Liver (tissue), 9 donors: ENCODE data around the gene DMXL2. TPM values are rescaled to one million over a fixed set of nuclear protein-coding genes. Genes with fewer than 3 reads are reported as not detected.

Source experiments
- DNase-seq: peaks from one replicate; pipeline ENCODE4 v3.0.0-alpha.2; 2017; ENCODE audit warnings: low spot score
- H3K27ac ChIP-seq, 2 donors: one replicate each; pipeline ENCODE4 v1.7.0; 2013; ENCODE audit warnings: inconsistent platforms in 2 of 2, low read length in 2 of 2, control low read depth in 1 of 2, low read depth in 1 of 2, mild to moderate bottlenecking in 1 of 2
- H3K27me3 ChIP-seq, 4 donors: one replicate each; pipeline versions ENCODE4 v1.6.1 to v1.7.0; 2013; ENCODE audit warnings: low read length in 3 of 4, inconsistent platforms in 1 of 4, mild to moderate bottlenecking in 1 of 4, moderate library complexity in 1 of 4; ENCODE audit not compliant: control insufficient read depth in 4 of 4, insufficient read depth in 4 of 4
- H3K36me3 ChIP-seq, 4 donors: one replicate each; pipeline versions ENCODE4 v1.6.1 to v1.7.0; 2013; ENCODE audit warnings: low read length in 3 of 4, mild to moderate bottlenecking in 3 of 4, low read depth in 1 of 4, moderate library complexity in 1 of 4; ENCODE audit not compliant: control insufficient read depth in 4 of 4, insufficient read depth in 3 of 4
- H3K4me1 ChIP-seq, 4 donors: one replicate each; pipeline versions ENCODE4 v1.6.1 to v1.7.0; 2013; ENCODE audit warnings: low read length in 3 of 4, mild to moderate bottlenecking in 3 of 4, moderate library complexity in 1 of 4; ENCODE audit not compliant: control insufficient read depth in 4 of 4, insufficient read depth in 4 of 4
- H3K4me3 ChIP-seq, 3 donors: one replicate each; pipeline versions ENCODE4 v1.6.1 to v1.7.0; 2013; ENCODE audit warnings: low read length in 3 of 3, control low read depth in 1 of 3, low read depth in 1 of 3, mild to moderate bottlenecking in 1 of 3
- H3K9ac ChIP-seq, 2 donors: one replicate each; pipeline ENCODE4 v1.7.0; 2013; ENCODE audit warnings: low read length in 2 of 2, mild to moderate bottlenecking in 2 of 2, moderate library complexity in 2 of 2, control low read depth in 1 of 2, low read depth in 1 of 2
- H3K9me3 ChIP-seq, 4 donors: one replicate each; pipeline versions ENCODE4 v1.6.1 to v1.7.0; 2013; ENCODE audit warnings: low read length in 3 of 4; ENCODE audit not compliant: control insufficient read depth in 4 of 4
- ATF3 ChIP-seq: IDR thresholded peaks from 2 replicates; pipeline ENCODE4 v1.6.1; 2016; ENCODE audit warnings: antibody characterized with exemption
- FOXA1 ChIP-seq: IDR thresholded peaks from 2 replicates; pipeline ENCODE4 v1.6.1; 2016; ENCODE audit warnings: antibody characterized with exemption
- GABPA ChIP-seq, 2 donors: IDR thresholded peaks in 1 of 2; conservative IDR thresholded peaks in 1 of 2; 2 replicates each; pipeline ENCODE4 v1.6.1; 2016; ENCODE audit warnings: antibody characterized with exemption in 2 of 2, mild to moderate bottlenecking in 1 of 2, moderate library complexity in 1 of 2
- HNF4A ChIP-seq, 2 donors: conservative IDR thresholded peaks; 2 replicates each; pipeline ENCODE4 v1.6.1; 2016; ENCODE audit warnings: antibody characterized with exemption in 2 of 2, mild to moderate bottlenecking in 2 of 2
- HNF4G ChIP-seq: IDR thresholded peaks from 2 replicates; pipeline ENCODE4 v1.6.1; 2016; ENCODE audit warnings: antibody characterized with exemption
- JUND ChIP-seq, 2 donors: IDR thresholded peaks; 2 replicates each; pipeline ENCODE4 v1.6.1; 2016; ENCODE audit warnings: antibody characterized with exemption in 2 of 2
- RAD21 ChIP-seq, 2 donors: IDR thresholded peaks; 2 replicates each; pipeline ENCODE4 v1.6.1; 2016; ENCODE audit warnings: antibody characterized with exemption in 2 of 2, mild to moderate bottlenecking in 2 of 2
- REST ChIP-seq: IDR thresholded peaks from 2 replicates; pipeline ENCODE4 v1.6.1; 2016; ENCODE audit warnings: antibody characterized with exemption, mild to moderate bottlenecking
- RXRA ChIP-seq, 2 donors: IDR thresholded peaks; 2 replicates each; pipeline ENCODE4 v1.6.1; 2017 to 2018; ENCODE audit warnings: antibody characterized with exemption in 2 of 2, mild to moderate bottlenecking in 1 of 2
- WGBS: extraction: QIAGEN DNeasy Blood & Tissue Kit; methylation state at CpG from one replicate; pipeline ENCODE4 v1.1.7; 2013; 5-methylcytosine and 5-hydroxymethylcytosine counted together
- polyA plus RNA-seq, 2 donors: library from polyadenylated mRNA; stranded (reverse) in 1 of 2; unstranded in 1 of 2; fragments of 200-250 nt in 1 of 2; fragments of >200 nt in 1 of 2; fragmentation: Nextera tagmentation in 1 of 2; extraction: Ambion mirVana in 1 of 2; gene quantifications; one replicate each; pipeline versions ENCODE4 v1.2.1 to v1.2.3, GENCODE V29; 2013 to 2015
- total RNA-seq, 2 donors: library from RNA; depleted of rRNA; stranded (reverse); fragments of >200 nt; gene quantifications; one replicate each; pipeline ENCODE4 v1.2.3, GENCODE V29; 2014
- donor health status: healthy.
- donor health status: healthy.
- donor health status: healthy.
- donor health status: healthy.
- donor health status: healthy.

Gene DMXL2
- total and polyA plus RNA-seq, 4 donors, result 3.4 to 58.5 (median 17.6) TPM

- H3K27me3 ChIP-seq, result no peaks in the 10 kb centered on the region
- under 1% methylated on average over 44 of the region's 44 CpGs for whole genome bisulfite sequencing
- no peaks in the 10 kb centered on the region for H3K9me3 ChIP-seq
- peaks cover 2 to 19% (median 10%) of the 10 kb centered on the region in 4 donors for H3K4me1 ChIP-seq
- no peaks in the 10 kb centered on the region for H3K36me3 ChIP-seq
- DNase-seq, result no peak
- H3K27ac ChIP-seq, result peak overlapping the region; percentile 68 to 81
- TF ChIP-seq REST, result no peak
- no peak for TF ChIP-seq HNF4G
- TF ChIP-seq RAD21 (IDR thresholded peaks at IDR 0.05), result peak in 1 of 2 donors; percentile 17
- peak overlapping the region; percentile 80 to 86 (median 83) for H3K4me3 ChIP-seq
- peak overlapping the region; percentile 77 to 93 for H3K9ac ChIP-seq
Measured at GRCh38 chr15:51621936-51622603, 501 bp downstream of the DMXL2 start.

- Histone ChIP-seq H3K9ac (peak overlapping the region in 1 of 2 donors; percentile 77), H3K4me1 (peaks cover 2 to 19% (median 10%) of the 10 kb centered on the region in 4 donors), H3K27me3 (no peaks in the 10 kb centered on the region), H3K4me3 (peak overlapping the region in 2 of 3 donors; percentile 80 to 86), H3K27ac (no peak overlapping the region), H3K36me3 (no peaks in the 10 kb centered on the region), H3K9me3 (no peaks in the 10 kb centered on the region)
- TF ChIP-seq JUND (IDR thresholded peaks at IDR 0.05) (no peak), RAD21 (IDR thresholded peaks at IDR 0.05) (no peak), RXRA (IDR thresholded peaks at IDR 0.05) (no peak), HNF4A (conservative IDR thresholded peaks at IDR 0.05) (no peak), HNF4G (no peak), FOXA1 (no peak), GABPA (IDR thresholded peaks at IDR 0.05 in 1 of 2, conservative IDR thresholded peaks at IDR 0.05 in 1 of 2) (no peak), ATF3 (no peak), REST (no peak)
- DNase-seq, result no peak
- 53% methylated on average over 6 of the region's 6 CpGs for WGBS
Measured at GRCh38 chr15:51621155-51621765, 1.3 kb downstream of the DMXL2 start.
